A673 (cell line): ENCODE data around the gene PLAC1.

Experiments
- CTCF ChIP-seq: fragments of 300-800, 200-600 bp; sonication (generic); conservative IDR thresholded peaks from 2 replicates; pipeline ENCODE4 v1.5.1; 2017; ENCODE audit warnings: low read depth, mild to moderate bottlenecking, antibody characterized with exemption, low read length, moderate library complexity, mixed read lengths
- EZH2 ChIP-seq: fragments of 200-600 bp; sonication (generic); IDR thresholded peaks from 2 replicates; pipeline ENCODE4 v1.6.1; 2017; ENCODE audit warnings: borderline replicate concordance, low read depth, mild to moderate bottlenecking, mixed read lengths, antibody characterized with exemption, low read length; ENCODE audit not compliant: poor library complexity, severe bottlenecking

- TF ChIP-seq CTCF = no peak
- no peak for TF ChIP-seq EZH2
These were observed 111.1 kb downstream of the PLAC1 start for GRCh38 chrX:134547047-134547679.
